Adrenal gland (tissue), 12 donors: ENCODE measurements around the gene PLAC8. TPM values are rescaled to one million over a fixed set of nuclear protein-coding genes. Genes with fewer than 3 reads are reported as not detected.
A peak's percentile ranks its signal among the peaks of the same experiment; 100 is the strongest.
"Not testable (repeated sequence)": the region's sequence is repeated elsewhere in the genome, so short reads cannot be mapped to it uniquely, and the experiment has no call there.

ENCODE experiments used
- DNase-seq, 7 donors: peaks; one replicate each; pipeline ENCODE4 v3.0.0-alpha.2; 2019 to 2020
- H3K27ac ChIP-seq, 5 donors: fragments of 200-600 bp; sonication (generic) in 4 of 5; 1 replicate in 3 of 5; 2 replicates in 2 of 5; pipeline versions ENCODE4 v1.5.1 to v1.8.0; 2016 to 2020; ENCODE audit warnings: mild to moderate bottlenecking in 1 of 5
- H3K27me3 ChIP-seq: fragments of 200-600 bp; 2 replicates; pipeline ENCODE4 v1.8.0; 2021
- H3K36me3 ChIP-seq, 2 donors: fragments of 200-600 bp; replicated peaks in 1 of 2; 1 replicate in 1 of 2; 2 replicates in 1 of 2; pipeline versions ENCODE4 v1.5.1 to v1.8.0; 2018 to 2022
- H3K4me1 ChIP-seq, 2 donors: fragments of 200-600 bp; replicated peaks in 1 of 2; 1 replicate in 1 of 2; 2 replicates in 1 of 2; pipeline versions ENCODE4 v1.5.1 to v1.8.0; 2018 to 2021
- H3K4me3 ChIP-seq, 4 donors: fragments of 200-600 bp; sonication (generic) in 3 of 4; one replicate each; pipeline ENCODE4 v1.5.1; 2016 to 2018
- H3K9me3 ChIP-seq, 3 donors: fragments of 200-600 bp; sonication (generic) in 1 of 3; replicated peaks in 1 of 3; 1 replicate in 2 of 3; 2 replicates in 1 of 3; pipeline versions ENCODE4 v1.5.1 to v1.8.0; 2016 to 2021
- POLR2A ChIP-seq, 2 donors: fragments of 450-650 bp; IDR thresholded peaks; one replicate each; pipeline ENCODE4 v1.6.1; 2017; ENCODE audit warnings: antibody characterized with exemption in 2 of 2, mild to moderate bottlenecking in 2 of 2, moderate library complexity in 1 of 2
- WGBS, 4 donors: extraction: QIAGEN DNeasy Blood & Tissue Kit in 2 of 4; methylation state at CpG; one replicate each; pipeline versions ENCODE4 v1.1.5 to v1.1.7; 2013 to 2017; 5-methylcytosine and 5-hydroxymethylcytosine counted together
- intact Hi-C, 2 donors: fragments of 100-400 bp; cut with DNase I; formaldehyde crosslinking; loops; one replicate each; pipeline versions ENCODE4 v1.14.1 to v1.15.0; 2022 to 2023
- polyA plus RNA-seq, 3 donors: library from polyadenylated mRNA; stranded (reverse); fragments of 200-250 nt in 2 of 3; fragments of 350-450 nt in 1 of 3; fragmentation: Illumina TruSeq in 1 of 3; extraction: RNeasy Lipid Tissue Mini Kit (QIAGEN cat#74804) in 1 of 3; gene quantifications; one replicate each; pipeline ENCODE4 v1.2.3, GENCODE V29; 2013 to 2014
- total RNA-seq, 9 donors: library from RNA; depleted of rRNA in 4 of 9; stranded (reverse); fragments of >200 nt in 4 of 9; fragments of 120-200 nt in 1 of 9; fragmentation: NEBNext Ultra II Directional in 1 of 9; extraction: Animal tissue kit (Norgen Biotek cat#: 25700) in 1 of 9; gene quantifications; one replicate each; pipeline versions ENCODE4 v1.1.0 to v1.2.4, GENCODE V29; 2013 to 2023
- TF ChIP-seq, protein P1 (sequence below), 6 experiments: fragments of 450-650 bp in 4 of 6; fragments of 200-600 bp in 2 of 6; sonication (generic) in 1 of 6; IDR thresholded peaks; 1 replicate in 5 of 6; 2 replicates in 1 of 6; pipeline versions ENCODE4 v1.5.1 to v1.8.0; 2016 to 2021; ENCODE audit warnings: antibody characterized with exemption in 6 of 6, mild to moderate bottlenecking in 2 of 6, moderate library complexity in 1 of 6
- donor health status: healthy with polysubstance abuse.
- donor health status: Bipolar disorder and iron deficiency.
- donor health status: DM: yes; HTN: yes; CAD: no.
- donor health status: DM: no; HTN: no; CAD: no.
- donor health status: DM: no; HTN: no; CAD: no.
- donor health status: DM: yes; HTN: yes; CAD: no.

PLAC8 gene
- total and polyA plus RNA-seq, 12 donors, result 1.4 to 14.4 (median 2.9) TPM; not detected in 1

DNA sequence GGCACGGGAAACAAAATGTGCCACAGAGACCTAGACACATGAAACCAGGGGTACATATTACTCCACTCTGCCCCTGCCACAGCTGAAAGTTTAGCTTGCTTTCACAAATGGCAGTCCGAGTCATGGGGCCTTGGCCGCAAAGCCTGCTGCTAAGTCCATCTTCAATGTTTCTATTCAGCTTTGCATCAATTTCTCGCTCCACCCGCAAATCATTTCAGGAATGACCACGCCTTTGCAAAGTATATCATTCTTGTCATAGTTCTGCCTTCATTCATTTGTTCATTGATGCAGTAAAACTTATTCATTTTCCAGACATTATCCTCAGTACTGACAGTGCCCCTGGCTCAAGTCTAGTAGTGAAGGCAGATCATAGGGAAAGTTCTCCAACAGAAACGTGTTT, 9.5 kb downstream of the PLAC8 start:
- Histone ChIP-seq H3K4me3 (no peak overlapping the region), H3K4me1 (no peaks in the 10 kb centered on the region), H3K36me3 (no peaks in the 10 kb centered on the region), H3K27ac (no peak overlapping the region), H3K27me3 (no peaks in the 10 kb centered on the region), H3K9me3 (no peaks in the 10 kb centered on the region)
- TF ChIP-seq POLR2A (IDR thresholded peaks at IDR 0.05), result no peak
- TF ChIP-seq, protein P1, sequence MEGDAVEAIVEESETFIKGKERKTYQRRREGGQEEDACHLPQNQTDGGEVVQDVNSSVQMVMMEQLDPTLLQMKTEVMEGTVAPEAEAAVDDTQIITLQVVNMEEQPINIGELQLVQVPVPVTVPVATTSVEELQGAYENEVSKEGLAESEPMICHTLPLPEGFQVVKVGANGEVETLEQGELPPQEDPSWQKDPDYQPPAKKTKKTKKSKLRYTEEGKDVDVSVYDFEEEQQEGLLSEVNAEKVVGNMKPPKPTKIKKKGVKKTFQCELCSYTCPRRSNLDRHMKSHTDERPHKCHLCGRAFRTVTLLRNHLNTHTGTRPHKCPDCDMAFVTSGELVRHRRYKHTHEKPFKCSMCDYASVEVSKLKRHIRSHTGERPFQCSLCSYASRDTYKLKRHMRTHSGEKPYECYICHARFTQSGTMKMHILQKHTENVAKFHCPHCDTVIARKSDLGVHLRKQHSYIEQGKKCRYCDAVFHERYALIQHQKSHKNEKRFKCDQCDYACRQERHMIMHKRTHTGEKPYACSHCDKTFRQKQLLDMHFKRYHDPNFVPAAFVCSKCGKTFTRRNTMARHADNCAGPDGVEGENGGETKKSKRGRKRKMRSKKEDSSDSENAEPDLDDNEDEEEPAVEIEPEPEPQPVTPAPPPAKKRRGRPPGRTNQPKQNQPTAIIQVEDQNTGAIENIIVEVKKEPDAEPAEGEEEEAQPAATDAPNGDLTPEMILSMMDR (IDR thresholded peaks at IDR 0.05), result no peak
- WGBS, 4 donors, result 86 to 97% (median 94%) methylated on average over 7 of the region's 7 CpGs
- no peak for DNase-seq
- intact Hi-C loops, result no loop called here

GRCh38 chr4:83096397-83096796, 18.1 kb downstream of the PLAC8 start:
- DNase-seq, result no peak
- intact Hi-C loops, result no loop called here
- 67 to 81% (median 76%) methylated on average over 2 of the region's 2 CpGs for WGBS, 4 donors

GRCh38 chr4:83093060-83093640, 21.4 kb downstream of the PLAC8 start:
- Histone ChIP-seq H3K4me1 (no peaks in the 10 kb centered on the region), H3K9me3 (no peaks in the 10 kb centered on the region), H3K36me3 (no peaks in the 10 kb centered on the region), H3K27me3 (no peaks in the 10 kb centered on the region), H3K4me3 (no peak overlapping the region), H3K27ac (no peak overlapping the region)
- WGBS, 4 donors, result 66 to 76% (median 74%) methylated on average over 6 of the region's 6 CpGs
- TF ChIP-seq, protein P1 (IDR thresholded peaks at IDR 0.05), result no peak
- no peak for TF ChIP-seq POLR2A (IDR thresholded peaks at IDR 0.05)
- DNase-seq, result no peak
- intact Hi-C loops, result no loop called here

More at GRCh38 chr4:83096397-83096796, 18.1 kb downstream of the PLAC8 start:
- TF ChIP-seq, protein P1 (IDR thresholded peaks at IDR 0.05), result no peak
- no peak for TF ChIP-seq POLR2A (IDR thresholded peaks at IDR 0.05)
- no peaks in the 10 kb centered on the region for H3K9me3 ChIP-seq
- no peaks in the 10 kb centered on the region for H3K4me1 ChIP-seq
- H3K4me3 ChIP-seq, result no peak overlapping the region
- no peak overlapping the region for H3K27ac ChIP-seq
- H3K27me3 ChIP-seq, result no peaks in the 10 kb centered on the region
- no peaks in the 10 kb centered on the region for H3K36me3 ChIP-seq

DNA sequence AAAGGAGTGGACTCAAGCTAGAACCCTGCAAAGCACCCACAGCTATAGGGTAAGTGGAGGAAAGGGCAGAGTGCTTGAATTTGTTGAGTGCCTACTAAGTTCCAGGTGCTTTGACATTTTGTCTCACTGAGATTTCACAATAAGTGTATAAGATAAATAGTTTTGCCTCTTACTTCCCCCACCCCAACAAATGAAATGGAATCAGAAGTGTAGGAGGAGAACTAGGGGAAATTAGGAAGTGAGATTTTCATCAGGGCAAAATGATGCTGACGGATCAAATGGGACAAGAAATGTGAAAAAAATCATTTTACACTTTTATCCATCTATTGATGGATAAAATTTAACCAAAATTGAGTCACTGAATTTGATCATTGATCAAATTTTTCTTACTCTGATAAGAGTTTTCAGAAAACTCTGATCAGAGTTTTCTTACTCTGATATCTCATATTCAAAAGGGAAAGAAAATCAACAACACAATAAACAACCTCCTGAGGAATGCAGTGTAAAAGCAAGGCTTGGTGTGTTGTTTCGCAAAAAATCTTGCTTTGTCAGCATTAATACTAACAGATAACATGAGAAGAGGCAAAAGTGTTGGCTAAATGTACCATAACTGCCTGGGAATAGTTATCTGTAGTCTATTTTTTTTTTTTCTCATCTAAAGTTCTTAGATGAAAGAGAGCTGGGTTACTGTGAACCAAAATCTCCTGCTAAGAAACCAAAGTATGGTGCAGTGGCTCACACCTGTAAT, 24.9 kb downstream of the PLAC8 start:
- Histone ChIP-seq H3K4me1 (no peaks in the 10 kb centered on the region), H3K36me3 (no peaks in the 10 kb centered on the region), H3K27me3 (no peaks in the 10 kb centered on the region), H3K27ac (no peak overlapping the region), H3K4me3 (no peak overlapping the region), H3K9me3 (no peaks in the 10 kb centered on the region)
- 65 to 85% (median 75%) methylated on average over 2 of the region's 2 CpGs for WGBS, 4 donors
- TF ChIP-seq, protein P1 (IDR thresholded peaks at IDR 0.05), result no peak
- no peak for TF ChIP-seq POLR2A (IDR thresholded peaks at IDR 0.05)
- DNase-seq, result no peak
- intact Hi-C loops, result loop anchor here in 1 of 2 donors (10.0 kb wide), 1 partner anchor 165 kb away; no protein-coding TSS in a partner anchor

DNA sequence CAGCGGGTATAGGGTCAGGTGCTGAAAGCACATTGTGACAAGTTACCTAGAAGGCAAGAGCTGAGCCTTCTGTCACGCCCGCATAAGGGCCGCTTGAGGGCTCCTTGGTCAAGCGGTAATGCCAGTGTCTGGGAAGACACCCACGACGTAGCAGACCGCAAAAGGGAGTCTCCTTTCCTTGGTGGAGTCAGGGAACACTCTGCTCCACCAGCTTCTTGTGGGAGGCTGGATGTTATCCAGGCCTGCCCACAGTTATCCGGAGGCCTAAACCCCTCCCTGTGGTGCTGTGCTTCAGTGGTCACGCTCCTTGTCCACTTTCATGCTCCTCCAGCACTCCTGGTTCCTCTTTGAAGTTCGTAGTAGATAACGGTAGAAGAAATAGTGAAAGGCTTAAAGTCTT, 29.6 kb downstream of the PLAC8 start:
- H3K36me3 ChIP-seq, H3K27me3 ChIP-seq, H3K4me1 ChIP-seq, H3K9me3 ChIP-seq, H3K4me3 ChIP-seq, H3K27ac ChIP-seq: not testable (repeated sequence)
- intact Hi-C loops, result loop anchor here in 1 of 2 donors (10.0 kb wide), 1 partner anchor 170 kb away; no protein-coding TSS in a partner anchor
- WGBS, 4 donors, result 82 to 87% (median 86%) methylated on average over 10 to 12 of the region's 12 CpGs
- peak in 1 of 7 donors; percentile 23 for DNase-seq
